HepG2 (cell line): ENCODE data around the gene CASKIN1. TPM values are rescaled to one million over a fixed set of nuclear protein-coding genes. Genes with fewer than 3 reads are reported as not detected.

ENCODE experiments used
- AGO2 ChIP-seq: fragments of 200-400 bp; formaldehyde crosslinking; optimal IDR thresholded peaks from 2 replicates; pipeline ENCODE3; 2017; ENCODE audit warnings: mild to moderate bottlenecking, low read depth, low read length, moderate library complexity
- ARNT2 ChIP-seq: sonication (generic); formaldehyde crosslinking; IDR thresholded peaks from 2 replicates; pipeline ENCODE4 v1.8.0; 2022; ENCODE audit warnings: mild to moderate bottlenecking, low read depth, missing genetic modification reagents, moderate library complexity
- CREB1 ChIP-seq, 2 experiments: fragments of 450-650 bp in 1 of 2; IDR thresholded peaks; 2 replicates each; pipeline ENCODE4 v1.6.1; 2016 to 2017; ENCODE audit warnings: control low read depth in 1 of 2, mild to moderate bottlenecking in 1 of 2, missing compliant biosample characterization in 1 of 2, missing genetic modification characterization in 1 of 2
- HHEX ChIP-seq: IDR thresholded peaks from 2 replicates; pipeline ENCODE4 v1.6.1; 2016; ENCODE audit warnings: control low read depth
- HNRNPLL ChIP-seq: fragments of 200-400 bp; formaldehyde crosslinking; IDR thresholded peaks from 2 replicates; pipeline ENCODE4 v1.6.1; 2017; ENCODE audit warnings: mild to moderate bottlenecking, low read depth, low read length; ENCODE audit not compliant: poor library complexity, severe bottlenecking
- KDM2A ChIP-seq: sonication (generic); formaldehyde crosslinking; IDR thresholded peaks from 2 replicates; pipeline ENCODE4 v1.4.0; 2020; ENCODE audit warnings: low read depth, missing genetic modification reagents, borderline replicate concordance
- PAF1 ChIP-seq: IDR thresholded peaks from 2 replicates; pipeline ENCODE4 v1.6.1; 2016; ENCODE audit warnings: missing genetic modification reagents, missing compliant biosample characterization
- PHF21A ChIP-seq: sonication (generic); formaldehyde crosslinking; IDR thresholded peaks from 2 replicates; pipeline ENCODE4 v1.5.0; 2020; ENCODE audit warnings: mild to moderate bottlenecking, missing genetic modification reagents
- POLR2A ChIP-seq, 2 experiments: IDR thresholded peaks; 2 replicates each; pipeline ENCODE4 v1.6.1; 2011; ENCODE audit warnings: low read depth in 2 of 2, low read length in 2 of 2, mild to moderate bottlenecking in 1 of 2, moderate library complexity in 1 of 2; ENCODE audit not compliant: insufficient read depth in 1 of 2
- SAFB2 ChIP-seq: sonication (generic); formaldehyde crosslinking; IDR thresholded peaks from 2 replicates; pipeline ENCODE4 v1.5.1; 2020; ENCODE audit warnings: missing genetic modification reagents, low read depth, mild to moderate bottlenecking, borderline replicate concordance
- TSC22D2 ChIP-seq: sonication (generic); formaldehyde crosslinking; IDR thresholded peaks from 2 replicates; pipeline ENCODE4 v1.5.1; 2020; ENCODE audit warnings: missing genetic modification reagents, mild to moderate bottlenecking, borderline replicate concordance
- ZBTB7A ChIP-seq: sonication (generic); formaldehyde crosslinking; IDR thresholded peaks from 2 replicates; pipeline ENCODE4 v1.8.0; 2022; ENCODE audit warnings: mild to moderate bottlenecking, missing genetic modification reagents
- ZMYM4 ChIP-seq: sonication (generic); formaldehyde crosslinking; IDR thresholded peaks from 2 replicates; pipeline ENCODE4 v1.8.1; 2023; ENCODE audit warnings: mild to moderate bottlenecking, missing genetic modification reagents
- ZNF225 ChIP-seq: sonication (generic); formaldehyde crosslinking; IDR thresholded peaks from 2 replicates; pipeline ENCODE4 v1.4.0; 2020; ENCODE audit warnings: mild to moderate bottlenecking, missing genetic modification reagents
- ZNF446 ChIP-seq: sonication (generic); formaldehyde crosslinking; IDR thresholded peaks from 2 replicates; pipeline ENCODE4 v1.5.0; 2020; ENCODE audit warnings: mild to moderate bottlenecking, missing genetic modification reagents
- ZNF530 ChIP-seq: sonication (generic); formaldehyde crosslinking; IDR thresholded peaks from 2 replicates; pipeline ENCODE4 v1.5.0; 2020; ENCODE audit warnings: low read depth, mild to moderate bottlenecking, missing genetic modification reagents
- ZNF547 ChIP-seq: sonication (generic); formaldehyde crosslinking; IDR thresholded peaks from 2 replicates; pipeline ENCODE4 v1.5.1; 2020; ENCODE audit warnings: mild to moderate bottlenecking, missing genetic modification reagents
- ZNF772 ChIP-seq: sonication (generic); formaldehyde crosslinking; IDR thresholded peaks from 2 replicates; pipeline ENCODE4 v1.5.0; 2020; ENCODE audit warnings: mild to moderate bottlenecking, missing genetic modification reagents
- polyA plus RNA-seq, 8 experiments: library from polyadenylated mRNA; depleted of rRNA in 3 of 8; stranded (reverse) in 7 of 8; unstranded in 1 of 8; fragments of >200 nt; fragmentation: Illumina TruSeq in 4 of 8; extraction: Trizol in 4 of 8; gene quantifications; 2 replicates each; pipeline versions ENCODE4 v1.2.1 to v1.2.3, GENCODE V29; 2011 to 2016; ENCODE audit warnings: low read depth in 4 of 8, missing spikeins in 1 of 8, mixed read lengths in 1 of 8; ENCODE audit not compliant: insufficient read depth in 1 of 8
- total RNA-seq, 5 experiments: library from RNA; depleted of rRNA; stranded (reverse); fragments of >200 nt; fragmentation: Illumina TruSeq; extraction: Trizol; gene quantifications; 2 replicates each; pipeline ENCODE4 v1.2.3, GENCODE V29; 2016; ENCODE audit warnings: low read depth in 1 of 5
- TF ChIP-seq, protein P1 (sequence below): sonication (generic); formaldehyde crosslinking; IDR thresholded peaks from 2 replicates; pipeline ENCODE4 v1.4.0; 2020; ENCODE audit warnings: missing genetic modification reagents
- TF ChIP-seq, protein P2 (sequence below): sonication (generic); formaldehyde crosslinking; IDR thresholded peaks from 2 replicates; pipeline ENCODE4 v1.5.0; 2020; ENCODE audit warnings: missing genetic modification reagents
- TF ChIP-seq, protein P3 (sequence below): sonication (generic); formaldehyde crosslinking; IDR thresholded peaks from 2 replicates; pipeline ENCODE4 v1.8.0; 2022; ENCODE audit warnings: missing genetic modification reagents, mild to moderate bottlenecking, moderate library complexity, borderline replicate concordance
- TF ChIP-seq, protein P4 (sequence below): IDR thresholded peaks from 2 replicates; pipeline ENCODE4 v1.6.1; 2016; ENCODE audit warnings: missing genetic modification reagents, missing compliant biosample characterization
- TF ChIP-seq, protein P5 (sequence below): sonication (generic); formaldehyde crosslinking; conservative IDR thresholded peaks from 2 replicates; pipeline ENCODE4 v1.8.0; 2022; ENCODE audit warnings: low read depth, missing genetic modification reagents

Gene CASKIN1
- total and polyA plus RNA-seq, 2 of the 13 experiments (the other 11 are each of a cell fraction or from before 2014, with no cell fraction given): 1.2 to 2.2 TPM

DNA sequence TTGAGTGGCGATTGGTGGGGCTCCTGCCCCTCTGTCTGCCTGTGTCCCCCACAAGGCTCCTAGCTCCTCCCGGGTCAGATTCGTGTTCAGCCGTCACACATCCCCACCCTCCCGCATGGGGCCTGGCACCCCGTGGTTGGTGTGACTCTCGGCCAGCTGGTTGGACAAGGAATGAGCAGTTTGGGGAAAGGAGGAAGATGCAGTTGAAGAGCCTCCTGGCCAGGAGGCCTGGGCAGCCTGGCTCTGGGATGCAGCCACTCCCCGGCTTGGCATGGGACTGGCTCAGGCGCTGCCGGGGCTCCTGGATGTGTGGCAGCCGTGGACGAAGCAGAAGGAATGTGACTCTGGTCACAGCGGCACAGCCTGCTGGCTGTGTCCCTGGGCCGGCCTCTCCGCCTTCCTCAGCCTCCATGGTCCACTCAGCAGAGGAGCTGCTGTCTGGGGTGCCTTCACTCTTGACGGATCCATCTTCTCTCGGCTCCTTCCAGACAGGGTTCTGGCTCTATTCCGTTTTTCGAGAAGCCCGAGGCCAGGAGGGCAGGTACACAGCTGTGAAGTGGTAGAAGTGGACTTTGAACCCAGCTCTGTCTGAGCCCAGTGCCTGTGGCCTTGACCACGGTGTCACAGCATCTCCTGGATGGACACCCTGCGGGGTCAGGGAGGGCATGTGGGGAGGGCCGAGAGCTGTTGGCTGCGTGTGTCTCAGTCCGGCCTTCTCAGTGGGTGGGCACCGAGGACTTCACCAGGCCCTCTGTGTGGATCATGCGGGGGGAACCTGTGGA is 38.7 kb downstream of the CASKIN1 start (continued):
- TF ChIP-seq ZNF772 (CRISPR knock-in tag) (peak; percentile 84), HNRNPLL (peak; percentile 9), POLR2A (IDR thresholded peaks at IDR 0.05; ENCODE audit: insufficient read depth in 1 of 2, low read depth in 2 of 2, low read length in 2 of 2) (peak in 1 of 2 experiments; percentile 60; a peak in 2 of 4 replicates), ZNF446 (CRISPR knock-in tag) (no peak), KDM2A (CRISPR knock-in tag) (peak; percentile 71; the same call in 1 of the 2 replicates), ARNT2 (CRISPR knock-in tag) (peak; percentile 58; the same call in 1 of the 2 replicates), ZBTB7A (no peak), SAFB2 (peak; percentile 44; the same call in 1 of the 2 replicates), PAF1 (CRISPR knock-in tag) (0 out of 2 replicates have a peak, but pooled peaks have one; percentile 42), TSC22D2 (CRISPR knock-in tag) (no peak), PHF21A (CRISPR knock-in tag) (peak; percentile 74), ZNF225 (peak; percentile 49; the same call in 1 of the 2 replicates), CREB1 (IDR thresholded peaks at IDR 0.05) (no peak), CREB1 (CRISPR knock-in tag; IDR thresholded peaks at IDR 0.05) (no peak; the same call in 1 of the 2 replicates), AGO2 (peak; percentile 68), HHEX (0 out of 2 replicates have a peak, but pooled peaks have one; percentile 1), ZMYM4 (CRISPR knock-in tag) (peak; percentile 51), ZNF547 (CRISPR knock-in tag) (no peak), ZNF530 (CRISPR knock-in tag) (no peak)
- TF ChIP-seq, protein P1, sequence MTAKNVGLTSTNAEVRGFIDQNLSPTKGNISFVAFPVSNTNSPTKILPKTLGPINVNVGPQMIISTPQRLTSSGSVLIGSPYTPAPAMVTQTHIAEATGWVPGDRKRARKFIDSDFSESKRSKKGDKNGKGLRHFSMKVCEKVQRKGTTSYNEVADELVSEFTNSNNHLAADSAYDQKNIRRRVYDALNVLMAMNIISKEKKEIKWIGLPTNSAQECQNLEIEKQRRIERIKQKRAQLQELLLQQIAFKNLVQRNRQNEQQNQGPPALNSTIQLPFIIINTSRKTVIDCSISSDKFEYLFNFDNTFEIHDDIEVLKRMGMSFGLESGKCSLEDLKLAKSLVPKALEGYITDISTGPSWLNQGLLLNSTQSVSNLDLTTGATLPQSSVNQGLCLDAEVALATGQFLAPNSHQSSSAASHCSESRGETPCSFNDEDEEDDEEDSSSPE (CRISPR knock-in tag): peak; percentile 35; the same call in 1 of the 2 replicates
- TF ChIP-seq, protein P2, sequence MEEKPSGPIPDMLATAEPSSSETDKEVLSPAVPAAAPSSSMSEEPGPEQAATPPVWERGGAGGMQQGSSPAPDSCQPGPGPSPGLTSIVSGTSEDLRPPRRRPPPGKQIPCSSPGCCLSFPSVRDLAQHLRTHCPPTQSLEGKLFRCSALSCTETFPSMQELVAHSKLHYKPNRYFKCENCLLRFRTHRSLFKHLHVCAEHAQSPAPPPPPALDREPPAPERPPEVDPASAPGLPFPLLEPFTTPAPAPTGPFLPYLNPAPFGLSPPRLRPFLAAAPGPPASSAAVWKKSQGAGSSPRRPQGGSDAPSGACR: peak; percentile 64; the same call in 1 of the 2 replicates
- TF ChIP-seq, protein P3, sequence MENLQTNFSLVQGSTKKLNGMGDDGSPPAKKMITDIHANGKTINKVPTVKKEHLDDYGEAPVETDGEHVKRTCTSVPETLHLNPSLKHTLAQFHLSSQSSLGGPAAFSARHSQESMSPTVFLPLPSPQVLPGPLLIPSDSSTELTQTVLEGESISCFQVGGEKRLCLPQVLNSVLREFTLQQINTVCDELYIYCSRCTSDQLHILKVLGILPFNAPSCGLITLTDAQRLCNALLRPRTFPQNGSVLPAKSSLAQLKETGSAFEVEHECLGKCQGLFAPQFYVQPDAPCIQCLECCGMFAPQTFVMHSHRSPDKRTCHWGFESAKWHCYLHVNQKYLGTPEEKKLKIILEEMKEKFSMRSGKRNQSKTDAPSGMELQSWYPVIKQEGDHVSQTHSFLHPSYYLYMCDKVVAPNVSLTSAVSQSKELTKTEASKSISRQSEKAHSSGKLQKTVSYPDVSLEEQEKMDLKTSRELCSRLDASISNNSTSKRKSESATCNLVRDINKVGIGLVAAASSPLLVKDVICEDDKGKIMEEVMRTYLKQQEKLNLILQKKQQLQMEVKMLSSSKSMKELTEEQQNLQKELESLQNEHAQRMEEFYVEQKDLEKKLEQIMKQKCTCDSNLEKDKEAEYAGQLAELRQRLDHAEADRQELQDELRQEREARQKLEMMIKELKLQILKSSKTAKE (CRISPR knock-in tag): peak; percentile 98
- TF ChIP-seq, protein P4, sequence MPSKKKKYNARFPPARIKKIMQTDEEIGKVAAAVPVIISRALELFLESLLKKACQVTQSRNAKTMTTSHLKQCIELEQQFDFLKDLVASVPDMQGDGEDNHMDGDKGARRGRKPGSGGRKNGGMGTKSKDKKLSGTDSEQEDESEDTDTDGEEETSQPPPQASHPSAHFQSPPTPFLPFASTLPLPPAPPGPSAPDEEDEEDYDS (CRISPR knock-in tag): 0 out of 2 replicates have a peak, but pooled peaks have one; percentile 19
- TF ChIP-seq, protein P5, sequence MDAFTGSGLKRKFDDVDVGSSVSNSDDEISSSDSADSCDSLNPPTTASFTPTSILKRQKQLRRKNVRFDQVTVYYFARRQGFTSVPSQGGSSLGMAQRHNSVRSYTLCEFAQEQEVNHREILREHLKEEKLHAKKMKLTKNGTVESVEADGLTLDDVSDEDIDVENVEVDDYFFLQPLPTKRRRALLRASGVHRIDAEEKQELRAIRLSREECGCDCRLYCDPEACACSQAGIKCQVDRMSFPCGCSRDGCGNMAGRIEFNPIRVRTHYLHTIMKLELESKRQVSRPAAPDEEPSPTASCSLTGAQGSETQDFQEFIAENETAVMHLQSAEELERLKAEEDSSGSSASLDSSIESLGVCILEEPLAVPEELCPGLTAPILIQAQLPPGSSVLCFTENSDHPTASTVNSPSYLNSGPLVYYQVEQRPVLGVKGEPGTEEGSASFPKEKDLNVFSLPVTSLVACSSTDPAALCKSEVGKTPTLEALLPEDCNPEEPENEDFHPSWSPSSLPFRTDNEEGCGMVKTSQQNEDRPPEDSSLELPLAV: no peak
